T-cell (primary cell): ENCODE data around the gene TEP1. TPM values are rescaled to one million over a fixed set of nuclear protein-coding genes. Genes with fewer than 3 reads are reported as not detected.
"Not testable (repeated sequence)": the region's sequence is repeated elsewhere in the genome, so short reads cannot be mapped to it uniquely, and the experiment has no call there.

Experiments
- ATAC-seq, 4 experiments: fragments of 200-7000 bp in 3 of 4; fragments of 150-1000 bp in 1 of 4; cut with Tn5 transposase; replicated peaks in 1 of 4; 1 replicate in 3 of 4; 2 replicates in 1 of 4; pipeline ENCODE4 v1.10.0; 2021; ENCODE audit warnings: moderate library complexity in 3 of 4, mild to moderate bottlenecking in 2 of 4, moderate number of reproducible peaks in 1 of 4
- CTCF ChIA-PET, 2 donors: fragments of 300-600 bp; sonication (Branson Sonifier 250); formaldehyde crosslinking; loops; one replicate each; lab custom pipeline; 2022; ENCODE audit warnings: antibody characterized with exemption in 2 of 2; lab: Charles Lee
- POLR2A ChIA-PET, 2 donors: fragments of 300-600 bp; sonication (Branson Sonifier 250); formaldehyde crosslinking; loops; one replicate each; lab custom pipeline; 2022; ENCODE audit warnings: antibody characterized with exemption in 2 of 2; lab: Charles Lee
- DNase-seq, 35 experiments: peaks; one replicate each; pipeline versions ENCODE4 v3.0.0 to v3.0.0-alpha.2; 2013 to 2023
- H3K27ac ChIP-seq: one replicate; pipeline ENCODE4 v1.5.1; 2013; ENCODE audit warnings: low read length
- H3K27me3 ChIP-seq, 2 experiments: replicated peaks in 1 of 2; 1 replicate in 1 of 2; 2 replicates in 1 of 2; pipeline versions ENCODE4 v1.6.1 to v1.7.0; 2013; ENCODE audit warnings: low read length in 1 of 2, mixed read lengths in 1 of 2; ENCODE audit not compliant: control insufficient read depth in 2 of 2, insufficient read depth in 2 of 2; ENCODE audit errors: extremely low read depth in 1 of 2
- H3K36me3 ChIP-seq, 2 donors: 1 replicate in 1 of 2; 2 replicates in 1 of 2; pipeline versions ENCODE4 v1.6.1 to v1.7.0; 2013; ENCODE audit warnings: low read length in 1 of 2; ENCODE audit not compliant: control insufficient read depth in 2 of 2, insufficient read depth in 1 of 2; ENCODE audit errors: extremely low read depth in 1 of 2
- H3K4me1 ChIP-seq, 2 experiments: 1 replicate in 1 of 2; 2 replicates in 1 of 2; pipeline versions ENCODE4 v1.6.1 to v1.7.0; 2013; ENCODE audit warnings: low read length in 2 of 2, mixed read lengths in 1 of 2; ENCODE audit not compliant: insufficient read depth in 2 of 2, control insufficient read depth in 1 of 2; ENCODE audit errors: extremely low read depth in 1 of 2
- H3K4me3 ChIP-seq, 2 donors: 1 replicate in 1 of 2; 2 replicates in 1 of 2; pipeline versions ENCODE4 v1.5.1 to v1.7.0; 2013; ENCODE audit warnings: mild to moderate bottlenecking in 2 of 2, low read length in 1 of 2, moderate library complexity in 1 of 2; ENCODE audit not compliant: control insufficient read depth in 1 of 2; ENCODE audit errors: extremely low read depth in 1 of 2
- H3K9me3 ChIP-seq: 2 replicates; pipeline ENCODE4 v1.7.0; 2013
- H3K27ac Mint-ChIP-seq, 2 donors: one replicate each; pipeline ENCODE4 v1.8.0; 2020 to 2021; ENCODE audit warnings: mild to moderate bottlenecking in 2 of 2, mixed read lengths in 2 of 2
- H3K27me3 Mint-ChIP-seq, 2 donors: one replicate each; pipeline ENCODE4 v1.8.0; 2021 to 2022; ENCODE audit warnings: mixed read lengths in 2 of 2
- H3K36me3 Mint-ChIP-seq: one replicate; pipeline ENCODE4 v1.8.0; 2021; ENCODE audit warnings: mixed read lengths
- H3K4me1 Mint-ChIP-seq, 3 donors: one replicate each; pipeline ENCODE4 v1.8.0; 2020 to 2022; ENCODE audit warnings: mixed read lengths in 3 of 3, mild to moderate bottlenecking in 1 of 3
- H3K4me3 Mint-ChIP-seq, 3 donors: one replicate each; pipeline ENCODE4 v1.8.0; 2020 to 2022; ENCODE audit warnings: mild to moderate bottlenecking in 3 of 3, mixed read lengths in 3 of 3, moderate library complexity in 3 of 3
- H3K9me3 Mint-ChIP-seq, 3 donors: one replicate each; pipeline ENCODE4 v1.8.0; 2020 to 2022; ENCODE audit warnings: mixed read lengths in 3 of 3
- WGBS: methylation state at CpG from one replicate; pipeline ENCODE4 v1.1.5; 2013; ENCODE audit warnings: missing lambda C conversion rate; ENCODE audit not compliant: insufficient coverage; 5-methylcytosine and 5-hydroxymethylcytosine counted together
- total RNA-seq, 35 experiments: library from RNA in 6 of 35; stranded (reverse) in 6 of 35; fragments of 120-200 nt in 1 of 35; gene quantifications; one replicate each; pipeline versions ENCODE4 v1.2.1 to v1.2.4 and lab custom pipeline; 2013 to 2026

Gene TEP1
- total RNA-seq, 5 donors from 2014 or later (not counting 1 experiment from before 2014, with no cell fraction given) = 38.5 to 71.5 (median 65.5) TPM

GRCh38 chr14:20456971-20457370 is 43.7 kb upstream of the TEP1 start:
- H3K4me1 ChIP-seq = peaks cover 27 to 38% of the 10 kb centered on the region in 2 experiments
- ATAC-seq (no peak), DNase-seq (no peak)
- ChIA-PET POLR2A (interaction anchor here (1.0 to 3.2 kb wide), 2 partner anchors 13 kb away, joined by 3 to 13 read pairs; no protein-coding TSS in a partner anchor), CTCF (interaction anchor here in 1 of 2 donors (0.6 kb wide), 1 partner anchor 129 kb away, joined by 4 read pairs; no protein-coding TSS in a partner anchor)
- H3K36me3 Mint-ChIP-seq = peaks cover 33% of the 10 kb centered on the region
- H3K27ac Mint-ChIP-seq = no peak overlapping the region
- H3K4me3 Mint-ChIP-seq = no peak overlapping the region
- 96% methylated on average over 12 of the region's 13 CpGs for WGBS
- no peaks in the 10 kb centered on the region for H3K9me3 ChIP-seq
- no peaks in the 10 kb centered on the region for H3K9me3 Mint-ChIP-seq
- H3K4me3 ChIP-seq = no peak overlapping the region
- H3K4me1 Mint-ChIP-seq = peaks cover 30 to 46% (median 36%) of the 10 kb centered on the region in 3 donors
- no peaks in the 10 kb centered on the region for H3K27me3 ChIP-seq
- H3K36me3 ChIP-seq = peaks cover 9 to 49% of the 10 kb centered on the region in 2 donors
- H3K27me3 Mint-ChIP-seq = no peaks in the 10 kb centered on the region
- H3K27ac ChIP-seq = no peak overlapping the region

DNA sequence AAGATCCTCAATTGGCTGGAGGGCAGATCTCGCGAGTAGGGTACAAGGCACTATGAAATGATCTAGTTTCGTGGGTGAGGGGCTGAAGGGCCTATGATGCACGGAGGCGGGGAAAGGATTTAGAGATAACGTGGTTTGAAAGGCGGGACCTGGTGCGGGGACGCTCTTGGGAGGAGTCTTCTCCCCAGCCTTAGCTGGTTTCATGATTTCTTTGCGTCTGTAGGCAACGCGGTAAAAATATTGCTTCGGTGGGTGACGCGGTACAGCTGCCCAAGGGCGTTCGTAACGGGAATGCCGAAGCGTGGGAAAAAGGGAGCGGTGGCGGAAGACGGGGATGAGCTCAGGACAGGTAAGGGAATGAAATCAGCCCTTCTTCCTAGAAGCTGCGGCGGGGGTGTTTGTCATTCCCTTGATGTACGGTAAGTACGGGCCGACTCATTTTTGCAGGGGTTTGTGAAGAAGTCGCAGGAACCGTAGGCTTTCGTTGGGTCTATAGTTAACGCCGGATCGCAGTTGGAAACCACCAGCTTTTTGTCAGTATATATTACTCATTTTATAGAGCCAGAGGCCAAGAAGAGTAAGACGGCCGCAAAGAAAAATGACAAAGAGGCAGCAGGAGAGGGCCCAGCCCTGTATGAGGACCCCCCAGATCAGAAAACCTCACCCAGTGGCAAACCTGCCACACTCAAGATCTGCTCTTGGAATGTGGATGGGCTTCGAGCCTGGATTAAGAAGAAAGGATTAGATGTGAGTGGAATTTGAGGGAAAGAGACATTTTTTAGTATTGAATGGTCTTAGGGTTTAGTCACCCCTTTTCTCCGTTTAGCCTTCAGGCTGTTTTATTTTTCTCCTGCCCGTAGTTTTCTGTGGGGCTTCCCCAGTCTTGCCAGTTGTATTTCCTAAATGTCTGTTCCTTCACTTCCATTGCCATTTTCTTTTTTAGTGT is 42.3 kb upstream of the TEP1 start:
- CTCF ChIA-PET = interaction anchor here in 1 of 2 donors (0.5 to 2.8 kb wide), 8 partner anchors 22 to 1069 kb away, joined by 3 to 11 read pairs (median 4); partner anchors contain the start of gene TTC5
- peaks cover 14 to 61% of the 10 kb centered on the region in 2 donors for H3K36me3 ChIP-seq
- peak in 21 of 35 experiments; percentile 74 to 87 (median 80) for DNase-seq

GRCh38 chr14:20454516-20455354 is 41.4 kb upstream of the TEP1 start, which contains the start of the genes APEX1 and OSGEP:
TSS of gene APEX1 (plus strand) at chr14:20455226. CDS start at chr14:20455646, 420 bp downstream.
TSS of gene OSGEP (minus strand) at chr14:20454812. CDS start at chr14:20454683, 129 bp downstream.
- Mint-ChIP-seq H3K9me3 (no peaks in the 10 kb centered on the region), H3K4me1 (peaks cover 18 to 30% (median 23%) of the 10 kb centered on the region in 3 donors), H3K27me3 (no peaks in the 10 kb centered on the region), H3K27ac (no peak within 1 kb of the TSS), H3K4me3 (peak within 1 kb of the TSS in 1 of 3 donors; percentile 47), H3K36me3 (peaks cover 35% of the 10 kb centered on the region)
- CTCF ChIA-PET = interaction anchor here in 1 of 2 donors (0.5 to 2.8 kb wide), 8 partner anchors 9 to 229 kb away, joined by 3 to 11 read pairs (median 4); partner anchors contain the start of gene TTC5
- 0% methylated on average over 51 of the region's 56 CpGs for WGBS
- POLR2A ChIA-PET = interaction anchor here (0.7 to 3.2 kb wide), 8 partner anchors 15 to 229 kb away, joined by 3 to 13 read pairs (median 4); partner anchors contain the start of genes PARP2 (in 1 of the 2) and TEP1 (in 1 of the 2)
- Histone ChIP-seq H3K27me3 (no peaks in the 10 kb centered on the region), H3K27ac (peak within 1 kb of the TSS; percentile 88), H3K9me3 (no peaks in the 10 kb centered on the region), H3K4me3 (peak within 1 kb of the TSS; percentile 87 to 88), H3K36me3 (peaks cover 14 to 63% of the 10 kb centered on the region in 2 donors), H3K4me1 (peaks cover 21 to 23% of the 10 kb centered on the region in 2 experiments)
- ATAC-seq (peak; percentile 81 to 89 (median 86)), DNase-seq (peak; percentile 92 to 100 (median 98))

More for the DNA sequence above, 42.3 kb upstream of the TEP1 start:
- under 1% methylated on average over 36 of the region's 39 CpGs for WGBS
- H3K27ac ChIP-seq = peak overlapping the region; percentile 88
- H3K4me1 ChIP-seq = peaks cover 26 to 31% of the 10 kb centered on the region in 2 experiments
- no peaks in the 10 kb centered on the region for H3K9me3 ChIP-seq
- no peak overlapping the region for H3K27ac Mint-ChIP-seq
- no peaks in the 10 kb centered on the region for H3K27me3 Mint-ChIP-seq
- peak; percentile 63 to 74 (median 64) for ATAC-seq
- H3K27me3 ChIP-seq = no peaks in the 10 kb centered on the region
- no peaks in the 10 kb centered on the region for H3K9me3 Mint-ChIP-seq
- H3K4me1 Mint-ChIP-seq = peaks cover 22 to 39% (median 32%) of the 10 kb centered on the region in 3 donors
- H3K36me3 Mint-ChIP-seq = peaks cover 39% of the 10 kb centered on the region
- peak overlapping the region; percentile 87 to 88 for H3K4me3 ChIP-seq
- POLR2A ChIA-PET = interaction anchor here (0.6 to 3.2 kb wide), 10 partner anchors 14 to 228 kb away, joined by 3 to 13 read pairs (median 4); partner anchors contain the start of genes PARP2 (in 1 of the 2) and TEP1 (in 1 of the 2)
- H3K4me3 Mint-ChIP-seq = no peak overlapping the region

- not testable (repeated sequence) for H3K9me3 ChIP-seq, H3K27me3 ChIP-seq, H3K9me3 Mint-ChIP-seq, DNase-seq, H3K27ac ChIP-seq, ATAC-seq, H3K27me3 Mint-ChIP-seq, H3K4me3 ChIP-seq, H3K27ac Mint-ChIP-seq
- H3K4me3 Mint-ChIP-seq = peak overlapping the region in 2 of 3 donors; percentile 13 to 26
- H3K36me3 Mint-ChIP-seq = peaks cover 40% of the 10 kb centered on the region
- ChIA-PET CTCF (interaction anchor here (0.6 to 1.3 kb wide), 3 partner anchors 37 to 113 kb away, joined by 3 to 4 read pairs (median 3); no protein-coding TSS in a partner anchor), POLR2A (interaction anchor here (0.6 to 0.7 kb wide), 5 partner anchors 8 to 40 kb away, joined by 3 to 8 read pairs (median 5); partner anchors contain the start of gene PIP4P1 (in 1 of the 2))
- peaks cover 11 to 19% (median 12%) of the 10 kb centered on the region in 3 donors for H3K4me1 Mint-ChIP-seq
- peaks cover 17 to 21% of the 10 kb centered on the region in 2 experiments for H3K4me1 ChIP-seq
- peaks cover 17 to 63% of the 10 kb centered on the region in 2 donors for H3K36me3 ChIP-seq
- 100% methylated on average over 5 of the region's 8 CpGs for WGBS
Measured at GRCh38 chr14:20452831-20453230, 39.5 kb upstream of the TEP1 start.

- Mint-ChIP-seq H3K4me1 (peaks cover 3 to 9% (median 3%) of the 10 kb centered on the region in 3 donors), H3K9me3 (no peaks in the 10 kb centered on the region), H3K27me3 (no peaks in the 10 kb centered on the region), H3K27ac (peak overlapping the region; percentile 16 to 44), H3K36me3 (peaks cover 40% of the 10 kb centered on the region), H3K4me3 (no peak overlapping the region)
- Histone ChIP-seq H3K27ac (no peak overlapping the region), H3K36me3 (peaks cover 16 to 68% of the 10 kb centered on the region in 2 donors), H3K9me3 (no peaks in the 10 kb centered on the region), H3K4me3 (no peak overlapping the region), H3K4me1 (peaks cover 1% of the 10 kb centered on the region in 2 experiments), H3K27me3 (no peaks in the 10 kb centered on the region)
- ATAC-seq (no peak), DNase-seq (no peak)
- ChIA-PET POLR2A (no interaction called here), CTCF (interaction anchor here in 1 of 2 donors (1.5 kb wide), 1 partner anchor 31 kb away, joined by 3 read pairs; no protein-coding TSS in a partner anchor)
- 100% methylated on average over 3 of the region's 5 CpGs for WGBS
Measured at GRCh38 chr14:20446889-20447288, 33.6 kb upstream of the TEP1 start.
